HEK293 (cell line): ENCODE results near the gene EFNB1.

ENCODE experiments used
- CTCF ChIA-PET: fragments of 350-600 bp; formaldehyde crosslinking; extraction: SDS; loops from one replicate; lab custom pipeline; 2021; ENCODE audit warnings: antibody characterized with exemption; lab: Yijun Ruan, JAX
- POLR2A ChIA-PET: fragments of 300-600 bp; formaldehyde crosslinking; extraction: SDS; loops from one replicate; lab custom pipeline; 2020; ENCODE audit warnings: antibody characterized with exemption, inconsistent platforms; lab: Yijun Ruan, JAX
- H3K27ac ChIP-seq: fragments of 200-500 bp; sonication (Bioruptor generic); 2 replicates; pipeline ENCODE4 v1.5.1; 2014; ENCODE audit warnings: low read depth, low read length, control low read depth, inconsistent platforms; ENCODE audit errors: extremely low read depth
- H3K36me3 ChIP-seq, 2 experiments: fragments of 200-500 bp in 1 of 2; sonication (Bioruptor generic) in 1 of 2; 1 replicate in 1 of 2; 2 replicates in 1 of 2; pipeline ENCODE4 v1.5.1; 2014 to 2017; ENCODE audit warnings: inconsistent platforms in 2 of 2, low read length in 2 of 2; ENCODE audit not compliant: control insufficient read depth in 2 of 2, insufficient read depth in 1 of 2
- H3K4me1 ChIP-seq: fragments of 200-500 bp; sonication (Bioruptor generic); 2 replicates; pipeline ENCODE4 v1.5.1; 2014; ENCODE audit warnings: mild to moderate bottlenecking, low read length, inconsistent platforms; ENCODE audit not compliant: control insufficient read depth, insufficient read depth
- H3K4me3 ChIP-seq: 2 replicates; pipeline ENCODE4 v1.5.1; 2011; ENCODE audit warnings: low read depth, mild to moderate bottlenecking, control low read depth, low read length, moderate library complexity
- H3K9me3 ChIP-seq: fragments of 200-500 bp; sonication (Bioruptor generic); 2 replicates; pipeline ENCODE4 v1.5.1; 2014; ENCODE audit warnings: low read depth, low read length, inconsistent platforms; ENCODE audit not compliant: control insufficient read depth, insufficient read depth
- EGR2 ChIP-seq: fragments of 450-650 bp; formaldehyde crosslinking; IDR thresholded peaks from 2 replicates; pipeline ENCODE4 v1.5.1; 2016; ENCODE audit warnings: low read depth, missing biosample characterization, missing genetic modification characterization
- SETDB1 ChIP-seq: IDR thresholded peaks from one replicate; pipeline ENCODE4 v1.6.1; 2017; ENCODE audit warnings: mild to moderate bottlenecking, low read length, moderate library complexity, mixed read lengths; ENCODE audit not compliant: insufficient read length
- ZBTB1 ChIP-seq: fragments of 450-650 bp; formaldehyde crosslinking; IDR thresholded peaks from 2 replicates; pipeline ENCODE4 v1.5.1; 2016; ENCODE audit warnings: missing biosample characterization, missing genetic modification characterization
- ZBTB21 ChIP-seq: fragments of 450-650 bp; formaldehyde crosslinking; IDR thresholded peaks from 2 replicates; pipeline ENCODE4 v1.5.1; 2017; ENCODE audit warnings: missing biosample characterization, missing genetic modification characterization
- ZBTB6 ChIP-seq: fragments of 450-650 bp; formaldehyde crosslinking; IDR thresholded peaks from 2 replicates; pipeline ENCODE4 v1.5.1; 2017; ENCODE audit warnings: missing biosample characterization, missing genetic modification characterization
- ZFP69B ChIP-seq: fragments of 450-650 bp; formaldehyde crosslinking; IDR thresholded peaks from 2 replicates; pipeline ENCODE4 v1.5.1; 2016; ENCODE audit warnings: missing biosample characterization, missing genetic modification characterization
- ZNF114 ChIP-seq: fragments of 450-650 bp; formaldehyde crosslinking; IDR thresholded peaks from 2 replicates; pipeline ENCODE4 v1.5.0; 2017; ENCODE audit warnings: missing biosample characterization, missing genetic modification characterization
- ZNF19 ChIP-seq: fragments of 450-650 bp; formaldehyde crosslinking; IDR thresholded peaks from 2 replicates; pipeline ENCODE4; 2016; ENCODE audit warnings: missing biosample characterization, missing genetic modification characterization, low read depth
- ZNF202 ChIP-seq: fragments of 450-650 bp; formaldehyde crosslinking; IDR thresholded peaks from 2 replicates; pipeline ENCODE4 v1.5.1; 2016; ENCODE audit warnings: missing biosample characterization, missing genetic modification characterization, borderline replicate concordance
- ZNF513 ChIP-seq: fragments of 450-650 bp; IDR thresholded peaks from 2 replicates; pipeline ENCODE4 v1.5.1; 2018; ENCODE audit warnings: missing biosample characterization, missing genetic modification characterization
- ZNF521 ChIP-seq: fragments of 450-650 bp; formaldehyde crosslinking; IDR thresholded peaks from 2 replicates; pipeline ENCODE4 v1.5.1; 2017; ENCODE audit warnings: missing biosample characterization, mild to moderate bottlenecking, missing genetic modification characterization
- ZNF791 ChIP-seq: fragments of 450-650 bp; formaldehyde crosslinking; IDR thresholded peaks from 2 replicates; pipeline ENCODE4 v1.5.1; 2016; ENCODE audit warnings: missing biosample characterization, missing genetic modification characterization
- ZSCAN18 ChIP-seq: fragments of 450-650 bp; formaldehyde crosslinking; IDR thresholded peaks from 2 replicates; pipeline ENCODE4 v1.5.1; 2016; ENCODE audit warnings: missing biosample characterization, missing genetic modification characterization
- TF ChIP-seq, protein P1 (sequence below): fragments of 450-650 bp; formaldehyde crosslinking; IDR thresholded peaks from 2 replicates; pipeline ENCODE4 v1.5.1; 2017; ENCODE audit warnings: missing biosample characterization, missing genetic modification characterization
- TF ChIP-seq, protein P2 (sequence below): fragments of 450-650 bp; formaldehyde crosslinking; IDR thresholded peaks from 2 replicates; pipeline ENCODE4 v1.5.1; 2016; ENCODE audit warnings: missing biosample characterization, missing genetic modification characterization

EFNB1 gene

GRCh38 chrX:68846536-68846935 lies 17.7 kb downstream of the EFNB1 start:
- no peak overlapping the region for H3K27ac ChIP-seq
- no peaks in the 10 kb centered on the region for H3K4me1 ChIP-seq
- no peak for TF ChIP-seq ZNF202 (tag by site-specific recombination)
- H3K9me3 ChIP-seq, result no peaks in the 10 kb centered on the region
- no peak overlapping the region for H3K4me3 ChIP-seq
- CTCF ChIA-PET, result interaction anchor here (0.8 to 1.1 kb wide), 2 partner anchors 16 to 18 kb away, joined by 4 to 5 read pairs; partner anchors contain the start of gene EFNB1
- H3K36me3 ChIP-seq, result peaks cover 0 to 20% of the 10 kb centered on the region in 2 experiments; a peak in 2 of 3 replicates
- POLR2A ChIA-PET, result no interaction called here

DNA sequence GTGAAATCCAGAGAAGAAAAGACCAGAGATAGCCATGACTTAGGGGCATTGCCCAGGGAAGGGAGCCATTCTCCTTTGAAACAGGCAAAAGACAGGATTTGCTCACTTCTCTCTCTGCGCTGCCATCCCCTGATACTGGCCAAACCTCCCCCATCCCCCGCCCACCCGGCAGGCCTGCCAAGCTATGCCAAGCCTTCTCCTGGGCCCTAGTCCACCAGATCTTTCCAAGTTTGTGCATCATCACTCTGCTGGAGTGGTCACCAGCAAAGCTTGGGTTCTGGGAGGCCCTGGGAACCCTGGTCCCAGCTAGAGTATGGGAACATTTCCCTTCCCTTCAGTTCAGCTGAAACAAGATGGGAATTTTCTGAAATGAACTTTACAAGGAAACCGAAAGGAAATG lies 18.4 kb downstream of the EFNB1 start:
- POLR2A ChIA-PET, result no interaction called here
- H3K4me3 ChIP-seq, result no peak overlapping the region
- peaks cover 0 to 14% of the 10 kb centered on the region in 2 experiments; a peak in 2 of 3 replicates for H3K36me3 ChIP-seq
- H3K27ac ChIP-seq, result no peak overlapping the region
- H3K9me3 ChIP-seq, result no peaks in the 10 kb centered on the region
- TF ChIP-seq ZNF19 (tag by site-specific recombination) (no peak), ZBTB21 (tag by site-specific recombination) (no peak), EGR2 (tag by site-specific recombination) (no peak), ZNF513 (tag by site-specific recombination) (no peak), ZSCAN18 (tag by site-specific recombination) (no peak), ZBTB6 (tag by site-specific recombination) (no peak), ZNF114 (tag by site-specific recombination) (no peak), SETDB1 (no peak)
- TF ChIP-seq, protein P1, sequence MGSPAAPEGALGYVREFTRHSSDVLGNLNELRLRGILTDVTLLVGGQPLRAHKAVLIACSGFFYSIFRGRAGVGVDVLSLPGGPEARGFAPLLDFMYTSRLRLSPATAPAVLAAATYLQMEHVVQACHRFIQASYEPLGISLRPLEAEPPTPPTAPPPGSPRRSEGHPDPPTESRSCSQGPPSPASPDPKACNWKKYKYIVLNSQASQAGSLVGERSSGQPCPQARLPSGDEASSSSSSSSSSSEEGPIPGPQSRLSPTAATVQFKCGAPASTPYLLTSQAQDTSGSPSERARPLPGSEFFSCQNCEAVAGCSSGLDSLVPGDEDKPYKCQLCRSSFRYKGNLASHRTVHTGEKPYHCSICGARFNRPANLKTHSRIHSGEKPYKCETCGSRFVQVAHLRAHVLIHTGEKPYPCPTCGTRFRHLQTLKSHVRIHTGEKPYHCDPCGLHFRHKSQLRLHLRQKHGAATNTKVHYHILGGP (tag by site-specific recombination), result no peak
- TF ChIP-seq, protein P2, sequence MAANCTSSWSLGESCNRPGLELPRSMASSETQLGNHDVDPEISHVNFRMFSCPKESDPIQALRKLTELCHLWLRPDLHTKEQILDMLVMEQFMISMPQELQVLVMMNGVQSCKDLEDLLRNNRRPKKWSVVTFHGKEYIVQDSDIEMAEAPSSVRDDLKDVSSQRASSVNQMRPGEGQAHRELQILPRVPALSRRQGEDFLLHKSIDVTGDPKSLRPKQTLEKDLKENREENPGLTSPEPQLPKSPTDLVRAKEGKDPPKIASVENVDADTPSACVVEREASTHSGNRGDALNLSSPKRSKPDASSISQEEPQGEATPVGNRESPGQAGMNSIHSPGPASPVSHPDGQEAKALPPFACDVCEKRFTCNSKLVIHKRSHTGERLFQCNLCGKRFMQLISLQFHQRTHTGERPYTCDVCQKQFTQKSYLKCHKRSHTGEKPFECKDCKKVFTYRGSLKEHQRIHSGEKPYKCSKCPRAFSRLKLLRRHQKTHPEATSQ (tag by site-specific recombination), result no peak
- CTCF ChIA-PET, result interaction anchor here (0.8 to 1.1 kb wide), 2 partner anchors 17 to 19 kb away, joined by 4 to 5 read pairs; partner anchors contain the start of gene EFNB1
- H3K4me1 ChIP-seq, result no peaks in the 10 kb centered on the region

- Histone ChIP-seq H3K27ac (no peak overlapping the region), H3K9me3 (no peaks in the 10 kb centered on the region), H3K4me1 (no peaks in the 10 kb centered on the region), H3K4me3 (no peak overlapping the region), H3K36me3 (peaks cover 0 to 6% of the 10 kb centered on the region in 2 experiments; a peak in 1 of 3 replicates)
- POLR2A ChIA-PET, result no interaction called here
- CTCF ChIA-PET, result no interaction called here
- TF ChIP-seq ZBTB6 (tag by site-specific recombination) (no peak), ZFP69B (tag by site-specific recombination) (no peak), ZNF791 (tag by site-specific recombination) (no peak), ZNF521 (no peak), ZBTB1 (tag by site-specific recombination) (no peak), ZBTB21 (tag by site-specific recombination) (no peak), ZNF513 (tag by site-specific recombination) (no peak)
These were observed 19.5 kb downstream of the EFNB1 start for GRCh38 chrX:68848189-68848940.
